ENCODE data around the gene KCNQ4. TPM values are rescaled to one million over a fixed set of nuclear protein-coding genes. Genes with fewer than 3 reads are reported as not detected.
A peak's percentile ranks its signal among the peaks of the same experiment; 100 is the strongest.

The KCNQ4 gene
- total and polyA plus RNA-seq, 2 donors (not counting 1 experiment from before 2014, with no cell fraction given): 0.16 to 0.20 TPM

DNA sequence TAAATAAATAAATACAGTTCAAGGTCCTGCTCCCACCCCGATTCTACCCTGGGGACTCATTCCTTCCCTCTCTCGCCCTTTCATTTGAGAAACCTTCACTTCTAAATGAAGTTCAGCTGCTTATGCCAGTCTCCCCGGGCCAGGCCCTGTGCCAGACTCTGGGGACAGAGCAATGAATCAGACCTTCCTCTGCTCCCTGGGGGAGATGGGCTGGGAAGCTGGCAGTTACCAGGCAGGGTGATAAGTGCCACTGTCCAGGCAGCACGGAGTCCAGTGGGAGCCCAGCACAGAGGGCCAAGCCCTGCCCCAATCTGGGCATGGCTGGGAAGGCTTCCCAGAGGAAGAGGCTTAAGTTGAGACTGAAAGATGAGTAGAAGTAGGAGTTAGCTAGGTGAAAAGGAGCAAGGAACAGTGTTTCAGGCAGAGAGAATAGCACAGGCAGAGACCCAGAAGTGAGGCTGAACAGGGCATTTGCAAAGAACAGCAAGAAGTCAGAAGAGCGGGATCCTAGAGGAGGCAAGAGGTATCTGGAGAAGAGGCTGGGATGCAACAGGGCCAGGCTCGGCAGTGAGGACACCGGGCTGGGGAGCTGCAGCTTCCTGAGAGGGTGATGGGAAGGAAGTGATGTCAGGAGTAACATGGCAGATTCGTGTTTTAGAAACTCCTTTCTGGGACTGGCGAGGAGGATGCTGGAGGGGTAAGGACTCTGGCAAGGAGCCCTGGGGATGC, 13.5 kb downstream of the KCNQ4 start:
- ChIA-PET CTCF (interaction anchor here (1.7 to 3.1 kb wide), 2 partner anchors 22 to 25 kb away, joined by 5 to 15 read pairs; no protein-coding TSS in a partner anchor), POLR2A (interaction anchor here (0.7 kb wide), 1 partner anchor 17 kb away, joined by 3 read pairs; no protein-coding TSS in a partner anchor)
- H3K79me2 ChIP-seq (ENCODE audit: control insufficient read depth, insufficient read depth, low read length): no peaks in the 10 kb centered on the region
- no peak overlapping the region for H3K27ac Mint-ChIP-seq
- H3K4me1 Mint-ChIP-seq: peaks cover 28% of the 10 kb centered on the region
- H3K9me3 Mint-ChIP-seq (ENCODE audit: insufficient read depth): no peaks in the 10 kb centered on the region
- WGBS (ENCODE audit: insufficient coverage): 68% methylated on average over 7 of the region's 9 CpGs
- peak overlapping the region; percentile 58 for H2AFZ ChIP-seq (ENCODE audit: insufficient read depth, low read depth, low read length, poor library complexity, severe bottlenecking)
- no peaks in the 10 kb centered on the region for H3K27me3 ChIP-seq (replicated peaks in 1 of 4; ENCODE audit: control extremely low read depth in 1 of 4, control insufficient read depth in 3 of 4, insufficient read depth in 4 of 4, low read length in 3 of 4)
- H3K9ac ChIP-seq (ENCODE audit: low read length): no peak overlapping the region
- H4K20me1 ChIP-seq (ENCODE audit: control insufficient read depth, insufficient read depth, low read length, poor library complexity, severe bottlenecking): no peaks in the 10 kb centered on the region
- intact Hi-C loops (cut with micrococcal nuclease): no loop called here
- DNase-seq (no peak), ATAC-seq (ENCODE audit: low read depth) (no peak)
- peak overlapping the region; percentile 20 for H3K4me2 ChIP-seq (replicated peaks; ENCODE audit: low read depth, low read length, poor library complexity, severe bottlenecking)
- H3K4me3 ChIP-seq (ENCODE audit: control extremely low read depth in 1 of 5, extremely low read depth in 1 of 5, insufficient read depth in 1 of 5, low read depth in 2 of 5, low read length in 4 of 5): no peak overlapping the region
- H3K4me1 ChIP-seq (ENCODE audit: control insufficient read depth in 2 of 2, insufficient read depth in 2 of 2, low read length in 2 of 2): peaks cover 12 to 31% of the 10 kb centered on the region in 2 donors
- H3K27ac ChIP-seq (ENCODE audit: low read length in 2 of 2): no peak overlapping the region
- H3K9me3 ChIP-seq (ENCODE audit: control extremely low read depth in 1 of 3, control insufficient read depth in 2 of 3, insufficient read depth in 1 of 3, low read length in 2 of 3): no peaks in the 10 kb centered on the region
- no peaks in the 10 kb centered on the region for H3K27me3 Mint-ChIP-seq
- peak overlapping the region; percentile 6 for H3K4me3 Mint-ChIP-seq
- TF ChIP-seq, protein P1, sequence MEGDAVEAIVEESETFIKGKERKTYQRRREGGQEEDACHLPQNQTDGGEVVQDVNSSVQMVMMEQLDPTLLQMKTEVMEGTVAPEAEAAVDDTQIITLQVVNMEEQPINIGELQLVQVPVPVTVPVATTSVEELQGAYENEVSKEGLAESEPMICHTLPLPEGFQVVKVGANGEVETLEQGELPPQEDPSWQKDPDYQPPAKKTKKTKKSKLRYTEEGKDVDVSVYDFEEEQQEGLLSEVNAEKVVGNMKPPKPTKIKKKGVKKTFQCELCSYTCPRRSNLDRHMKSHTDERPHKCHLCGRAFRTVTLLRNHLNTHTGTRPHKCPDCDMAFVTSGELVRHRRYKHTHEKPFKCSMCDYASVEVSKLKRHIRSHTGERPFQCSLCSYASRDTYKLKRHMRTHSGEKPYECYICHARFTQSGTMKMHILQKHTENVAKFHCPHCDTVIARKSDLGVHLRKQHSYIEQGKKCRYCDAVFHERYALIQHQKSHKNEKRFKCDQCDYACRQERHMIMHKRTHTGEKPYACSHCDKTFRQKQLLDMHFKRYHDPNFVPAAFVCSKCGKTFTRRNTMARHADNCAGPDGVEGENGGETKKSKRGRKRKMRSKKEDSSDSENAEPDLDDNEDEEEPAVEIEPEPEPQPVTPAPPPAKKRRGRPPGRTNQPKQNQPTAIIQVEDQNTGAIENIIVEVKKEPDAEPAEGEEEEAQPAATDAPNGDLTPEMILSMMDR (IDR thresholded peaks at IDR 0.05): no peak
- no peak for TF ChIP-seq EZH2 (IDR thresholded peaks at IDR 0.05; ENCODE audit: borderline replicate concordance, insufficient read depth, low read depth, low read length, poor library complexity, severe bottlenecking)
- no peaks in the 10 kb centered on the region for H3K36me3 ChIP-seq (replicated peaks in 1 of 2; ENCODE audit: control extremely low read depth in 1 of 2, control insufficient read depth in 1 of 2, extremely low read depth in 1 of 2, insufficient read depth in 2 of 2, low read length in 1 of 2)

DNA sequence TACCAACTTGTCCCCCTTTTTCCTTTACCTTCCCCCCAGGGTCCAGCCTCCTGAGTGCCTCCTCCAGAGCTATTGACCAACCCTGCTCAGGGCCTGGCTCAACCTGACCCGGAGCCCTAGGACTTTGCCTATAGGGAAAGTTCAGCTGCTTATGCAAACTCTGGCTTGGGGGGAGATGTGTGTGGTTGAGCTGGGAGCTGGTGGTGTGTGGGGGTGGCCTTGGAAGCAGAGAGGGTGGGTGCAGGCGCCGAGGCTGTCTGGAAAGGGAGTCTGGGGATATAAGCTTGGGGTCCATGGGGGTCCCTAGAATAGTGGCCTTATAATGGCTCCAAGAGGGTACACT, 14.1 kb downstream of the KCNQ4 start:
- Histone ChIP-seq H3K9me3 (ENCODE audit: control extremely low read depth in 1 of 3, control insufficient read depth in 2 of 3, insufficient read depth in 1 of 3, low read length in 2 of 3) (no peaks in the 10 kb centered on the region), H3K79me2 (ENCODE audit: control insufficient read depth, insufficient read depth, low read length) (no peaks in the 10 kb centered on the region), H4K20me1 (ENCODE audit: control insufficient read depth, insufficient read depth, low read length, poor library complexity, severe bottlenecking) (no peaks in the 10 kb centered on the region), H3K27ac (ENCODE audit: low read length in 2 of 2) (no peak overlapping the region), H2AFZ (ENCODE audit: insufficient read depth, low read depth, low read length, poor library complexity, severe bottlenecking) (peak overlapping the region; percentile 58), H3K27me3 (replicated peaks in 1 of 4; ENCODE audit: control extremely low read depth in 1 of 4, control insufficient read depth in 3 of 4, insufficient read depth in 4 of 4, low read length in 3 of 4) (no peaks in the 10 kb centered on the region), H3K4me2 (replicated peaks; ENCODE audit: low read depth, low read length, poor library complexity, severe bottlenecking) (peak overlapping the region; percentile 20), H3K4me1 (ENCODE audit: control insufficient read depth in 2 of 2, insufficient read depth in 2 of 2, low read length in 2 of 2) (peaks cover 12 to 33% of the 10 kb centered on the region in 2 donors), H3K4me3 (ENCODE audit: control extremely low read depth in 1 of 5, extremely low read depth in 1 of 5, insufficient read depth in 1 of 5, low read depth in 2 of 5, low read length in 4 of 5) (no peak overlapping the region), H3K9ac (ENCODE audit: low read length) (no peak overlapping the region), H3K36me3 (replicated peaks in 1 of 2; ENCODE audit: control extremely low read depth in 1 of 2, control insufficient read depth in 1 of 2, extremely low read depth in 1 of 2, insufficient read depth in 2 of 2, low read length in 1 of 2) (no peaks in the 10 kb centered on the region)
- Mint-ChIP-seq H3K27me3 (no peaks in the 10 kb centered on the region), H3K27ac (no peak overlapping the region), H3K4me3 (no peak overlapping the region), H3K9me3 (ENCODE audit: insufficient read depth) (no peaks in the 10 kb centered on the region), H3K4me1 (peaks cover 30% of the 10 kb centered on the region)
- WGBS (ENCODE audit: insufficient coverage): 90% methylated on average over 3 of the region's 3 CpGs
- CTCF ChIA-PET: interaction anchor here (1.7 to 3.1 kb wide), 2 partner anchors 23 to 26 kb away, joined by 5 to 15 read pairs; no protein-coding TSS in a partner anchor
- intact Hi-C loops (cut with micrococcal nuclease): no loop called here
- no peak for TF ChIP-seq EZH2 (IDR thresholded peaks at IDR 0.05; ENCODE audit: borderline replicate concordance, insufficient read depth, low read depth, low read length, poor library complexity, severe bottlenecking)
- TF ChIP-seq, protein P1 (IDR thresholded peaks at IDR 0.05): no peak
- ATAC-seq (ENCODE audit: low read depth) (no peak), DNase-seq (no peak)
- POLR2A ChIA-PET: no interaction called here

Measured in B cell (primary cell).